Liver (tissue), 9 donors: ENCODE data around the gene WDR46. TPM values are rescaled to one million over a fixed set of nuclear protein-coding genes. Genes with fewer than 3 reads are reported as not detected.

Source experiments
- DNase-seq: peaks from one replicate; pipeline ENCODE4 v3.0.0-alpha.2; 2017; ENCODE audit warnings: low spot score
- H3K27ac ChIP-seq, 2 donors: one replicate each; pipeline ENCODE4 v1.7.0; 2013; ENCODE audit warnings: inconsistent platforms in 2 of 2, low read length in 2 of 2, control low read depth in 1 of 2, low read depth in 1 of 2, mild to moderate bottlenecking in 1 of 2
- H3K27me3 ChIP-seq, 4 donors: one replicate each; pipeline versions ENCODE4 v1.6.1 to v1.7.0; 2013; ENCODE audit warnings: low read length in 3 of 4, inconsistent platforms in 1 of 4, mild to moderate bottlenecking in 1 of 4, moderate library complexity in 1 of 4; ENCODE audit not compliant: control insufficient read depth in 4 of 4, insufficient read depth in 4 of 4
- H3K36me3 ChIP-seq, 4 donors: one replicate each; pipeline versions ENCODE4 v1.6.1 to v1.7.0; 2013; ENCODE audit warnings: low read length in 3 of 4, mild to moderate bottlenecking in 3 of 4, low read depth in 1 of 4, moderate library complexity in 1 of 4; ENCODE audit not compliant: control insufficient read depth in 4 of 4, insufficient read depth in 3 of 4
- H3K4me1 ChIP-seq, 4 donors: one replicate each; pipeline versions ENCODE4 v1.6.1 to v1.7.0; 2013; ENCODE audit warnings: low read length in 3 of 4, mild to moderate bottlenecking in 3 of 4, moderate library complexity in 1 of 4; ENCODE audit not compliant: control insufficient read depth in 4 of 4, insufficient read depth in 4 of 4
- H3K4me3 ChIP-seq, 3 donors: one replicate each; pipeline versions ENCODE4 v1.6.1 to v1.7.0; 2013; ENCODE audit warnings: low read length in 3 of 3, control low read depth in 1 of 3, low read depth in 1 of 3, mild to moderate bottlenecking in 1 of 3
- H3K9ac ChIP-seq, 2 donors: one replicate each; pipeline ENCODE4 v1.7.0; 2013; ENCODE audit warnings: low read length in 2 of 2, mild to moderate bottlenecking in 2 of 2, moderate library complexity in 2 of 2, control low read depth in 1 of 2, low read depth in 1 of 2
- H3K9me3 ChIP-seq, 4 donors: one replicate each; pipeline versions ENCODE4 v1.6.1 to v1.7.0; 2013; ENCODE audit warnings: low read length in 3 of 4; ENCODE audit not compliant: control insufficient read depth in 4 of 4
- EGR1 ChIP-seq, 2 donors: IDR thresholded peaks; 2 replicates each; pipeline ENCODE4 v1.6.1; 2016 to 2018; ENCODE audit warnings: antibody characterized with exemption in 2 of 2, low read depth in 2 of 2
- FOXA1 ChIP-seq: IDR thresholded peaks from 2 replicates; pipeline ENCODE4 v1.6.1; 2016; ENCODE audit warnings: antibody characterized with exemption
- FOXA2 ChIP-seq: IDR thresholded peaks from 2 replicates; pipeline ENCODE4 v1.6.1; 2016; ENCODE audit warnings: antibody characterized with exemption
- GABPA ChIP-seq, 2 donors: IDR thresholded peaks in 1 of 2; conservative IDR thresholded peaks in 1 of 2; 2 replicates each; pipeline ENCODE4 v1.6.1; 2016; ENCODE audit warnings: antibody characterized with exemption in 2 of 2, mild to moderate bottlenecking in 1 of 2, moderate library complexity in 1 of 2
- HNF4G ChIP-seq: IDR thresholded peaks from 2 replicates; pipeline ENCODE4 v1.6.1; 2016; ENCODE audit warnings: antibody characterized with exemption
- JUND ChIP-seq, 2 donors: IDR thresholded peaks; 2 replicates each; pipeline ENCODE4 v1.6.1; 2016; ENCODE audit warnings: antibody characterized with exemption in 2 of 2
- NR2F2 ChIP-seq: IDR thresholded peaks from 2 replicates; pipeline ENCODE4 v1.6.1; 2016; ENCODE audit warnings: antibody characterized with exemption
- RAD21 ChIP-seq, 2 donors: IDR thresholded peaks; 2 replicates each; pipeline ENCODE4 v1.6.1; 2016; ENCODE audit warnings: antibody characterized with exemption in 2 of 2, mild to moderate bottlenecking in 2 of 2
- RXRA ChIP-seq, 2 donors: IDR thresholded peaks; 2 replicates each; pipeline ENCODE4 v1.6.1; 2017 to 2018; ENCODE audit warnings: antibody characterized with exemption in 2 of 2, mild to moderate bottlenecking in 1 of 2
- TAF1 ChIP-seq: conservative IDR thresholded peaks from 2 replicates; pipeline ENCODE4 v1.6.1; 2016; ENCODE audit warnings: antibody characterized with exemption, mild to moderate bottlenecking
- WGBS: extraction: QIAGEN DNeasy Blood & Tissue Kit; methylation state at CpG from one replicate; pipeline ENCODE4 v1.1.7; 2013; 5-methylcytosine and 5-hydroxymethylcytosine counted together
- polyA plus RNA-seq, 2 donors: library from polyadenylated mRNA; stranded (reverse) in 1 of 2; unstranded in 1 of 2; fragments of 200-250 nt in 1 of 2; fragments of >200 nt in 1 of 2; fragmentation: Nextera tagmentation in 1 of 2; extraction: Ambion mirVana in 1 of 2; gene quantifications; one replicate each; pipeline versions ENCODE4 v1.2.1 to v1.2.3, GENCODE V29; 2013 to 2015
- total RNA-seq, 2 donors: library from RNA; depleted of rRNA; stranded (reverse); fragments of >200 nt; gene quantifications; one replicate each; pipeline ENCODE4 v1.2.3, GENCODE V29; 2014
- TF ChIP-seq, protein P1 (sequence below): IDR thresholded peaks from 2 replicates; pipeline ENCODE4 v1.6.1; 2016; ENCODE audit warnings: antibody characterized with exemption
- TF ChIP-seq, protein P2 (sequence below): IDR thresholded peaks from 2 replicates; pipeline ENCODE4 v1.6.1; 2016; ENCODE audit warnings: antibody characterized with exemption, mild to moderate bottlenecking
- TF ChIP-seq, protein P3 (sequence below): IDR thresholded peaks from 2 replicates; pipeline ENCODE4 v1.6.1; 2016; ENCODE audit warnings: antibody characterized with exemption
- donor health status: healthy.
- donor health status: healthy.
- donor health status: healthy.
- donor health status: healthy.
- donor health status: healthy.

The WDR46 gene
- total and polyA plus RNA-seq, 4 donors: 17.9 to 30.2 (median 25.7) TPM

DNA sequence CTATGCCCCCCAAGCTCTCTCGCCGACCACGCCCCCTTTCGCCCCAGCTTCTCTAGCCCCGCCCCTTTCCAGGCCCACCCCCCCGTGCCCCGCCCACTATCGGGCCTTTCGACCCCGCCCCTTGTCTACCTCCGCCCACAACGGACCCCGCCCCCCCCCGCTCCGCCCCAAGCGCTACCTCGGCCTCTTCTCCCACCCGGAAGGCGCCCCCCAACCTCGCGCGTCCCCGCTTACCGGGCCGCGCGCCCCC, 28.3 kb upstream of the WDR46 start (continued):
- TF ChIP-seq, protein P1, sequence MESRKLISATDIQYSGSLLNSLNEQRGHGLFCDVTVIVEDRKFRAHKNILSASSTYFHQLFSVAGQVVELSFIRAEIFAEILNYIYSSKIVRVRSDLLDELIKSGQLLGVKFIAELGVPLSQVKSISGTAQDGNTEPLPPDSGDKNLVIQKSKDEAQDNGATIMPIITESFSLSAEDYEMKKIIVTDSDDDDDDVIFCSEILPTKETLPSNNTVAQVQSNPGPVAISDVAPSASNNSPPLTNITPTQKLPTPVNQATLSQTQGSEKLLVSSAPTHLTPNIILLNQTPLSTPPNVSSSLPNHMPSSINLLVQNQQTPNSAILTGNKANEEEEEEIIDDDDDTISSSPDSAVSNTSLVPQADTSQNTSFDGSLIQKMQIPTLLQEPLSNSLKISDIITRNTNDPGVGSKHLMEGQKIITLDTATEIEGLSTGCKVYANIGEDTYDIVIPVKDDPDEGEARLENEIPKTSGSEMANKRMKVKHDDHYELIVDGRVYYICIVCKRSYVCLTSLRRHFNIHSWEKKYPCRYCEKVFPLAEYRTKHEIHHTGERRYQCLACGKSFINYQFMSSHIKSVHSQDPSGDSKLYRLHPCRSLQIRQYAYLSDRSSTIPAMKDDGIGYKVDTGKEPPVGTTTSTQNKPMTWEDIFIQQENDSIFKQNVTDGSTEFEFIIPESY: no peak
- TF ChIP-seq EGR1 (IDR thresholded peaks at IDR 0.05; ENCODE audit: low read depth in 2 of 2): no peak

DNA sequence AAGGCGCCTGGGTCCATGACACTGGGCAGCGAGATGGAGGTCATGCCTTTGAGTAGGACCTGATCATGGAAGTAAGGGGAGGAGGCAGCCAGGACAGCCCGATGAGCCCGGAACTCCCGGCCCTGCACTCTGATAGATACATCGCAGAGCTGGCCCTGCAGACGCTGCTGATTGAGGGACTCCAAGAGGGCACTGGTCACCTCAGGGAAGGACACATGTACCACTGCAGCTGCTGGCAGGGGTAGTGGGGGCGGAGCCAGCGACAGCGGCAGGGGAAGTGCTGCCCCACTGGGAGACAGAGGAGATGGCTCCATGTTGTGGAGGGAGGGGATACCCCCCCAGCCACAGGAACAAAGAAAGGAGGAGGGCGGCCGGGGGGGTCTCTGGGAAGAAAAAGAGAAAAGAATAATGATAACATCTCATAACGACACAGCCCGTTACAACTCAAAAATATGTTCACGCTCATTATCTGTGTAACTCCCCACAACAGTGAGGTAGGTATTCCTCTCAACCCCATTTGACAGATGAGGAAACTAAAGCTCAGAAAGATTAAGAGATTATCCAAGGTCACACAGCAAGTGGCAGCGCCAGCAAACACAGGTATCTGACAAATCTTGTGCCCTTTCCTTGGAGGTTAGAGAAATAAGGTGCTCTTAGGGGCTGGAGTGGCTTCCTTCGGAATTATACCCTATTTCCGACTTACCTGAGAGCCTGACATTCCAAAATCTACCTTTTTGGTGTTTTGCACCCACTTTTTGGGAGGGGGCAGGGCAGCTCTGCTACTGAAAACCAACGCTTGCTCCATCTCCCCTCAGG, 27.8 kb upstream of the WDR46 start:
- peaks cover 0 to 16% (median 8%) of the 10 kb centered on the region in 4 donors for H3K36me3 ChIP-seq
- TF ChIP-seq NR2F2 (no peak), FOXA1 (no peak), RXRA (IDR thresholded peaks at IDR 0.05) (no peak), EGR1 (IDR thresholded peaks at IDR 0.05; ENCODE audit: low read depth in 2 of 2) (no peak), HNF4G (no peak), GABPA (IDR thresholded peaks at IDR 0.05 in 1 of 2, conservative IDR thresholded peaks at IDR 0.05 in 1 of 2) (no peak), RAD21 (IDR thresholded peaks at IDR 0.05) (no peak), TAF1 (no peak), JUND (IDR thresholded peaks at IDR 0.05) (no peak), FOXA2 (no peak)
- TF ChIP-seq, protein P2, sequence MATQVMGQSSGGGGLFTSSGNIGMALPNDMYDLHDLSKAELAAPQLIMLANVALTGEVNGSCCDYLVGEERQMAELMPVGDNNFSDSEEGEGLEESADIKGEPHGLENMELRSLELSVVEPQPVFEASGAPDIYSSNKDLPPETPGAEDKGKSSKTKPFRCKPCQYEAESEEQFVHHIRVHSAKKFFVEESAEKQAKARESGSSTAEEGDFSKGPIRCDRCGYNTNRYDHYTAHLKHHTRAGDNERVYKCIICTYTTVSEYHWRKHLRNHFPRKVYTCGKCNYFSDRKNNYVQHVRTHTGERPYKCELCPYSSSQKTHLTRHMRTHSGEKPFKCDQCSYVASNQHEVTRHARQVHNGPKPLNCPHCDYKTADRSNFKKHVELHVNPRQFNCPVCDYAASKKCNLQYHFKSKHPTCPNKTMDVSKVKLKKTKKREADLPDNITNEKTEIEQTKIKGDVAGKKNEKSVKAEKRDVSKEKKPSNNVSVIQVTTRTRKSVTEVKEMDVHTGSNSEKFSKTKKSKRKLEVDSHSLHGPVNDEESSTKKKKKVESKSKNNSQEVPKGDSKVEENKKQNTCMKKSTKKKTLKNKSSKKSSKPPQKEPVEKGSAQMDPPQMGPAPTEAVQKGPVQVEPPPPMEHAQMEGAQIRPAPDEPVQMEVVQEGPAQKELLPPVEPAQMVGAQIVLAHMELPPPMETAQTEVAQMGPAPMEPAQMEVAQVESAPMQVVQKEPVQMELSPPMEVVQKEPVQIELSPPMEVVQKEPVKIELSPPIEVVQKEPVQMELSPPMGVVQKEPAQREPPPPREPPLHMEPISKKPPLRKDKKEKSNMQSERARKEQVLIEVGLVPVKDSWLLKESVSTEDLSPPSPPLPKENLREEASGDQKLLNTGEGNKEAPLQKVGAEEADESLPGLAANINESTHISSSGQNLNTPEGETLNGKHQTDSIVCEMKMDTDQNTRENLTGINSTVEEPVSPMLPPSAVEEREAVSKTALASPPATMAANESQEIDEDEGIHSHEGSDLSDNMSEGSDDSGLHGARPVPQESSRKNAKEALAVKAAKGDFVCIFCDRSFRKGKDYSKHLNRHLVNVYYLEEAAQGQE: no peak
- TF ChIP-seq, protein P3, sequence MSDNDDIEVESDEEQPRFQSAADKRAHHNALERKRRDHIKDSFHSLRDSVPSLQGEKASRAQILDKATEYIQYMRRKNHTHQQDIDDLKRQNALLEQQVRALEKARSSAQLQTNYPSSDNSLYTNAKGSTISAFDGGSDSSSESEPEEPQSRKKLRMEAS: no peak
- TF ChIP-seq, protein P1: no peak
- no peaks in the 10 kb centered on the region for H3K27me3 ChIP-seq
- 83% methylated on average over 19 of the region's 19 CpGs for WGBS
- no peak for DNase-seq
- no peak overlapping the region for H3K27ac ChIP-seq
- no peaks in the 10 kb centered on the region for H3K9me3 ChIP-seq
- peak overlapping the region in 2 of 3 donors; percentile 55 to 68 for H3K4me3 ChIP-seq
- peaks cover 18 to 63% (median 52%) of the 10 kb centered on the region in 4 donors for H3K4me1 ChIP-seq
- H3K9ac ChIP-seq: no peak overlapping the region
